SKM-1 (cell line): ENCODE data around the gene CNDP2.
"Not testable (repeated sequence)": the region's sequence is repeated elsewhere in the genome, so short reads cannot be mapped to it uniquely, and the experiment has no call there.

ENCODE experiments used
- DNase-seq: peaks from one replicate; lab custom pipeline; 2025; ENCODE audit not compliant: unreplicated experiment; lab: John Stamatoyannopoulos, UW

Gene CNDP2

GRCh38 chr18:74516271-74517235 is 20.4 kb downstream of the CNDP2 start:
- DNase-seq = no peak

GRCh38 chr18:74517236-74517630 is 21.1 kb downstream of the CNDP2 start:
- DNase-seq = no peak

GRCh38 chr18:74518456-74519295 is 22.5 kb downstream of the CNDP2 start:
- no peak for DNase-seq

- DNase-seq = no peak
These were observed 23.3 kb downstream of the CNDP2 start for GRCh38 chr18:74519320-74520095.

GRCh38 chr18:74520096-74520833 is 24.1 kb downstream of the CNDP2 start:
- DNase-seq = no peak

GRCh38 chr18:74521068-74521725 is 25.0 kb downstream of the CNDP2 start:
- no peak for DNase-seq

GRCh38 chr18:74522635-74523548 is 26.7 kb downstream of the CNDP2 start:
- no peak for DNase-seq

- no peak for DNase-seq
These were observed 27.9 kb downstream of the CNDP2 start for GRCh38 chr18:74524097-74524496.

GRCh38 chr18:74524915-74525314 is 28.8 kb downstream of the CNDP2 start:
- not testable (repeated sequence) for DNase-seq

- no peak for DNase-seq
These were observed 29.6 kb downstream of the CNDP2 start for GRCh38 chr18:74525741-74526140.

GRCh38 chr18:74526488-74526887 is 30.3 kb downstream of the CNDP2 start:
- no peak for DNase-seq

- no peak for DNase-seq
These were observed 32.3 kb downstream of the CNDP2 start for GRCh38 chr18:74528478-74528877.

GRCh38 chr18:74528913-74529312 is 32.8 kb downstream of the CNDP2 start:
- no peak for DNase-seq

GRCh38 chr18:74529378-74529777 is 33.2 kb downstream of the CNDP2 start:
- no peak for DNase-seq

- no peak for DNase-seq
These were observed 33.8 kb downstream of the CNDP2 start for GRCh38 chr18:74529811-74530583.

- DNase-seq = no peak
These were observed 34.4 kb downstream of the CNDP2 start for GRCh38 chr18:74530584-74530862.

- DNase-seq = no peak
These were observed 34.9 kb downstream of the CNDP2 start for GRCh38 chr18:74531043-74531442.

GRCh38 chr18:74532511-74533025 is 36.4 kb downstream of the CNDP2 start:
- DNase-seq = no peak
